Endothelial cell of umbilical vein (primary cell): ENCODE results near the gene KCNJ16. TPM values are rescaled to one million over a fixed set of nuclear protein-coding genes. Genes with fewer than 3 reads are reported as not detected.

ENCODE experiments used
- BruUV-seq: library from RNA; stranded (reverse); fragments of 400-500 nt; replicated peaks from 2 replicates; lab custom pipeline; 2021; lab: Mats Ljungman, UMichigan
- CTCF ChIA-PET: fragments of 300-600, 350-600 bp; sonication (Branson Sonifier 250); formaldehyde crosslinking; loops from one replicate; lab custom pipeline; 2021; ENCODE audit warnings: antibody characterized with exemption, inconsistent platforms; lab: Charles Lee
- POLR2A ChIA-PET: fragments of 300-600, 350-600 bp; sonication (Branson Sonifier 250); formaldehyde crosslinking; loops from one replicate; lab custom pipeline; 2021; ENCODE audit warnings: antibody characterized with exemption, inconsistent platforms; lab: Charles Lee
- DNase-seq: peaks from one replicate; pipeline ENCODE4 v3.0.0-alpha.2; 2011; ENCODE audit warnings: low read depth, low spot score
- FAIRE-seq: peaks from 2 replicates; lab custom pipeline; 2011; peaks lifted over from hg19 to GRCh38; lab: Jason Lieb, UNC
- H2AFZ ChIP-seq: 2 replicates; pipeline ENCODE4 v1.6.0; 2012; ENCODE audit warnings: low read depth, low read length, control low read depth, inconsistent platforms
- H3K27ac ChIP-seq: 2 replicates; pipeline ENCODE4 v1.5.1; 2011; ENCODE audit warnings: low read depth, mild to moderate bottlenecking, control low read depth, low read length, moderate library complexity; ENCODE audit not compliant: insufficient read depth
- H3K27me3 ChIP-seq, 2 experiments: 2 replicates each; pipeline versions ENCODE4 v1.6.0 to v1.6.1; 2011; ENCODE audit warnings: low read length in 2 of 2, mixed read lengths in 1 of 2; ENCODE audit not compliant: control insufficient read depth in 2 of 2, insufficient read depth in 2 of 2
- H3K36me3 ChIP-seq, 2 experiments: 2 replicates in 1 of 2; 3 replicates in 1 of 2; pipeline ENCODE4 v1.5.1; 2011; ENCODE audit warnings: low read length in 2 of 2, mild to moderate bottlenecking in 1 of 2, moderate library complexity in 1 of 2; ENCODE audit not compliant: control insufficient read depth in 2 of 2, insufficient read depth in 2 of 2; ENCODE audit errors: extremely low read depth in 1 of 2
- H3K4me1 ChIP-seq: 3 replicates; pipeline ENCODE4 v1.5.1; 2011; ENCODE audit warnings: mild to moderate bottlenecking, low read length; ENCODE audit not compliant: control insufficient read depth, insufficient read depth; ENCODE audit errors: extremely low read depth
- H3K4me2 ChIP-seq: 2 replicates; pipeline ENCODE4 v1.6.1; 2011; ENCODE audit warnings: low read length, control low read depth, mixed read lengths; ENCODE audit not compliant: insufficient read depth
- H3K4me3 ChIP-seq, 3 experiments: fragments of 200-600 bp in 1 of 3; sonication (generic), shearing (Covaris generic) in 1 of 3; replicated peaks in 1 of 3; 2 replicates each; pipeline ENCODE4 v1.5.1; 2011 to 2016; ENCODE audit warnings: control low read depth in 3 of 3, low read length in 3 of 3, mild to moderate bottlenecking in 2 of 3, inconsistent platforms in 1 of 3, low read depth in 1 of 3, moderate library complexity in 1 of 3; ENCODE audit not compliant: insufficient read depth in 1 of 3
- H3K79me2 ChIP-seq: 2 replicates; pipeline ENCODE4 v1.6.0; 2012; ENCODE audit warnings: low read length, inconsistent platforms; ENCODE audit not compliant: control insufficient read depth, insufficient read depth
- H3K9ac ChIP-seq: replicated peaks from 2 replicates; pipeline ENCODE3; 2011; ENCODE audit warnings: low read length, control low read depth; ENCODE audit not compliant: insufficient read depth; ENCODE audit errors: extremely low read depth
- H3K9me1 ChIP-seq: replicated peaks from 3 replicates; pipeline ENCODE4 v1.6.0; 2011; ENCODE audit warnings: mild to moderate bottlenecking, low read length; ENCODE audit not compliant: control insufficient read depth, insufficient read depth; ENCODE audit errors: extremely low read depth
- H3K9me3 ChIP-seq: replicated peaks from 2 replicates; pipeline ENCODE4 v1.5.1; 2012; ENCODE audit warnings: low read length, inconsistent platforms; ENCODE audit not compliant: control insufficient read depth, insufficient read depth
- H4K20me1 ChIP-seq: replicated peaks from 2 replicates; pipeline ENCODE3; 2011; ENCODE audit warnings: mild to moderate bottlenecking, low read length; ENCODE audit not compliant: control insufficient read depth, insufficient read depth; ENCODE audit errors: extremely low read depth
- CTCF ChIP-seq, 2 donors: IDR thresholded peaks; 1 replicate in 1 of 2; 2 replicates in 1 of 2; pipeline ENCODE4 v1.5.1; 2011; ENCODE audit warnings: low read length in 2 of 2, mild to moderate bottlenecking in 2 of 2, moderate library complexity in 2 of 2, control low read depth in 1 of 2, inconsistent platforms in 1 of 2, low read depth in 1 of 2; ENCODE audit not compliant: insufficient read depth in 1 of 2; ENCODE audit errors: extremely low read depth in 1 of 2
- EZH2 ChIP-seq: IDR thresholded peaks from 2 replicates; pipeline ENCODE4 v1.6.1; 2012; ENCODE audit warnings: borderline replicate concordance, low read depth, mild to moderate bottlenecking, moderate library complexity, low read length, inconsistent platforms; ENCODE audit not compliant: severe bottlenecking
- FOS ChIP-seq: IDR thresholded peaks from 2 replicates; pipeline ENCODE4 v1.6.1; 2011; ENCODE audit warnings: mild to moderate bottlenecking, low read length, moderate library complexity, borderline replicate concordance; ENCODE audit not compliant: insufficient read depth
- GATA2 ChIP-seq: IDR thresholded peaks from 2 replicates; pipeline ENCODE4 v1.7.0; 2011; ENCODE audit warnings: low read depth, mild to moderate bottlenecking, moderate library complexity, mixed read lengths, low read length; ENCODE audit not compliant: insufficient read length, insufficient read depth
- JUN ChIP-seq: IDR thresholded peaks from 2 replicates; pipeline ENCODE4 v1.6.1; 2011; ENCODE audit warnings: borderline replicate concordance, low read depth; ENCODE audit not compliant: insufficient read length, insufficient read depth
- MYC ChIP-seq: IDR thresholded peaks from one replicate; pipeline ENCODE4 v1.6.1; 2011; ENCODE audit warnings: mild to moderate bottlenecking, low read depth, low read length
- POLR2A ChIP-seq: IDR thresholded peaks from 2 replicates; pipeline ENCODE4 v1.6.1; 2012; ENCODE audit warnings: low read depth, mild to moderate bottlenecking, control low read depth, low read length
- POLR2AphosphoS5 ChIP-seq: IDR thresholded peaks from 2 replicates; pipeline ENCODE4 v1.6.1; 2012; ENCODE audit warnings: low read depth, mild to moderate bottlenecking, control low read depth, low read length, moderate library complexity; ENCODE audit not compliant: insufficient read depth
- dilution Hi-C: fragments of 300-500 bp; cut with MboI; formaldehyde crosslinking; loops from one replicate; pipeline ENCODE4 v1.15.0; 2019; ENCODE audit warnings: low sequenced_read_pairs; ENCODE audit not compliant: extremely low pct_ligation_motif_present
- intact Hi-C: fragments of 100-400 bp; cut with micrococcal nuclease; formaldehyde crosslinking; loops from one replicate; pipeline ENCODE4 v1.10.0; 2022
- polyA plus RNA-seq, 4 experiments: library from polyadenylated mRNA; depleted of rRNA in 3 of 4; stranded (reverse) in 3 of 4; unstranded in 1 of 4; fragments of >200 nt; gene quantifications; 2 replicates each; pipeline versions ENCODE4 v1.2.1 to v1.2.3, GENCODE V29; 2011 to 2012; ENCODE audit warnings: missing spikeins in 1 of 4
- total RNA-seq: library from RNA; stranded (reverse); gene quantifications from 2 replicates; pipeline ENCODE4 v1.2.3, GENCODE V29; 2021
- TF ChIP-seq, protein P1 (sequence below): IDR thresholded peaks from 2 replicates; pipeline ENCODE4 v1.6.1; 2011; ENCODE audit not compliant: insufficient read depth, insufficient read length

Gene KCNJ16
- total and polyA plus RNA-seq, 2 donors (not counting 3 experiments of a cell fraction or from before 2014, with no cell fraction given), result 0.07 TPM; not detected in 1

- Histone ChIP-seq H3K27me3 (no peaks in the 10 kb centered on the region), H3K9me1 (no peaks in the 10 kb centered on the region), H3K4me1 (peaks cover 9% of the 10 kb centered on the region), H4K20me1 (no peaks in the 10 kb centered on the region), H3K4me3 (no peak overlapping the region), H2AFZ (no peak overlapping the region), H3K36me3 (no peaks in the 10 kb centered on the region), H3K9ac (no peak overlapping the region), H3K79me2 (no peaks in the 10 kb centered on the region), H3K4me2 (no peak overlapping the region), H3K9me3 (no peaks in the 10 kb centered on the region), H3K27ac (no peak overlapping the region)
- intact Hi-C loops (no loop called here), dilution Hi-C loops (no loop called here)
- FAIRE-seq (peak; percentile 71), DNase-seq (peak; percentile 42)
- no TSS peak for BruUV-seq
- ChIA-PET CTCF (no interaction called here), POLR2A (no interaction called here)
- TF ChIP-seq POLR2A, result no peak
- no peak for TF ChIP-seq JUN
- no peak for TF ChIP-seq CTCF (IDR thresholded peaks at IDR 0.05; ENCODE audit: extremely low read depth in 1 of 2, insufficient read depth in 1 of 2, low read depth in 1 of 2, low read length in 2 of 2)
- TF ChIP-seq MYC, result no peak
- TF ChIP-seq POLR2AphosphoS5, result no peak
- TF ChIP-seq, protein P1, sequence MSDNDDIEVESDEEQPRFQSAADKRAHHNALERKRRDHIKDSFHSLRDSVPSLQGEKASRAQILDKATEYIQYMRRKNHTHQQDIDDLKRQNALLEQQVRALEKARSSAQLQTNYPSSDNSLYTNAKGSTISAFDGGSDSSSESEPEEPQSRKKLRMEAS, result no peak
- TF ChIP-seq FOS, result no peak
- no peak for TF ChIP-seq EZH2
- TF ChIP-seq GATA2, result no peak
These were observed 11.5 kb downstream of the KCNJ16 start for GRCh38 chr17:70086516-70086915.
